ENCODE data around the gene KCNJ1.

- TF ChIP-seq RELA (IDR thresholded peaks at IDR 0.05; ENCODE audit: borderline replicate concordance, partially characterized antibody) (no peak), RFX5 (IDR thresholded peaks at IDR 0.05; ENCODE audit: low read depth, low read length) (no peak), FOXM1 (IDR thresholded peaks at IDR 0.05; ENCODE audit: low read depth, low read length) (no peak)
These were observed 19.5 kb upstream of the KCNJ1 start for GRCh38 chr11:128886406-128887124.

All from GM12878 (cell line).